ENCODE results near the gene CHRNB4.
"Not testable (repeated sequence)": the region's sequence is repeated elsewhere in the genome, so short reads cannot be mapped to it uniquely, and the experiment has no call there.

Gene CHRNB4

GRCh38 chr15:78614021-78614420, 27.0 kb downstream of the CHRNB4 start:
- DNase-seq: no peak

GRCh38 chr15:78609551-78609950, 31.5 kb downstream of the CHRNB4 start:
- not testable (repeated sequence) for DNase-seq

GRCh38 chr15:78605680-78606079, 35.3 kb downstream of the CHRNB4 start:
- no peak for DNase-seq

- no peak for DNase-seq
These were observed 35.8 kb downstream of the CHRNB4 start for GRCh38 chr15:78605201-78605600.

- DNase-seq: no peak
These were observed 36.6 kb downstream of the CHRNB4 start for GRCh38 chr15:78604420-78604819.

- no peak for DNase-seq
These were observed 37.5 kb downstream of the CHRNB4 start for GRCh38 chr15:78603467-78603866.

GRCh38 chr15:78599189-78599588, 41.8 kb downstream of the CHRNB4 start:
- DNase-seq: no peak

GRCh38 chr15:78598348-78598747, 42.7 kb downstream of the CHRNB4 start:
- no peak for DNase-seq

- no peak for DNase-seq
These were observed 43.4 kb downstream of the CHRNB4 start for GRCh38 chr15:78597583-78597982.

- DNase-seq: no peak
These were observed 66.1 kb downstream of the CHRNB4 start for GRCh38 chr15:78574944-78575343.
